ENCODE measurements around the gene RNF215.

- TF ChIP-seq, protein P1, sequence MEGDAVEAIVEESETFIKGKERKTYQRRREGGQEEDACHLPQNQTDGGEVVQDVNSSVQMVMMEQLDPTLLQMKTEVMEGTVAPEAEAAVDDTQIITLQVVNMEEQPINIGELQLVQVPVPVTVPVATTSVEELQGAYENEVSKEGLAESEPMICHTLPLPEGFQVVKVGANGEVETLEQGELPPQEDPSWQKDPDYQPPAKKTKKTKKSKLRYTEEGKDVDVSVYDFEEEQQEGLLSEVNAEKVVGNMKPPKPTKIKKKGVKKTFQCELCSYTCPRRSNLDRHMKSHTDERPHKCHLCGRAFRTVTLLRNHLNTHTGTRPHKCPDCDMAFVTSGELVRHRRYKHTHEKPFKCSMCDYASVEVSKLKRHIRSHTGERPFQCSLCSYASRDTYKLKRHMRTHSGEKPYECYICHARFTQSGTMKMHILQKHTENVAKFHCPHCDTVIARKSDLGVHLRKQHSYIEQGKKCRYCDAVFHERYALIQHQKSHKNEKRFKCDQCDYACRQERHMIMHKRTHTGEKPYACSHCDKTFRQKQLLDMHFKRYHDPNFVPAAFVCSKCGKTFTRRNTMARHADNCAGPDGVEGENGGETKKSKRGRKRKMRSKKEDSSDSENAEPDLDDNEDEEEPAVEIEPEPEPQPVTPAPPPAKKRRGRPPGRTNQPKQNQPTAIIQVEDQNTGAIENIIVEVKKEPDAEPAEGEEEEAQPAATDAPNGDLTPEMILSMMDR (IDR thresholded peaks at IDR 0.05; ENCODE audit: insufficient read depth, low read depth, low read length): no peak
- no peak for TF ChIP-seq EZH2 (IDR thresholded peaks at IDR 0.05; ENCODE audit: insufficient read depth, low read length)
These were observed 35.5 kb upstream of the RNF215 start for GRCh38 chr22:30422481-30423300.
